GM12875 (cell line): ENCODE measurements around the gene NOCT.

ENCODE experiments used
- H3K4me3 ChIP-seq: one replicate; pipeline ENCODE4 v1.5.1; 2011; ENCODE audit warnings: low read depth, low read length, control low read depth
- CTCF ChIP-seq: IDR thresholded peaks from 2 replicates; pipeline ENCODE4 v1.5.1; 2011; ENCODE audit warnings: low read depth, mild to moderate bottlenecking, control low read depth, inconsistent platforms, low read length, moderate library complexity, borderline replicate concordance; ENCODE audit not compliant: insufficient read depth

The NOCT gene

DNA sequence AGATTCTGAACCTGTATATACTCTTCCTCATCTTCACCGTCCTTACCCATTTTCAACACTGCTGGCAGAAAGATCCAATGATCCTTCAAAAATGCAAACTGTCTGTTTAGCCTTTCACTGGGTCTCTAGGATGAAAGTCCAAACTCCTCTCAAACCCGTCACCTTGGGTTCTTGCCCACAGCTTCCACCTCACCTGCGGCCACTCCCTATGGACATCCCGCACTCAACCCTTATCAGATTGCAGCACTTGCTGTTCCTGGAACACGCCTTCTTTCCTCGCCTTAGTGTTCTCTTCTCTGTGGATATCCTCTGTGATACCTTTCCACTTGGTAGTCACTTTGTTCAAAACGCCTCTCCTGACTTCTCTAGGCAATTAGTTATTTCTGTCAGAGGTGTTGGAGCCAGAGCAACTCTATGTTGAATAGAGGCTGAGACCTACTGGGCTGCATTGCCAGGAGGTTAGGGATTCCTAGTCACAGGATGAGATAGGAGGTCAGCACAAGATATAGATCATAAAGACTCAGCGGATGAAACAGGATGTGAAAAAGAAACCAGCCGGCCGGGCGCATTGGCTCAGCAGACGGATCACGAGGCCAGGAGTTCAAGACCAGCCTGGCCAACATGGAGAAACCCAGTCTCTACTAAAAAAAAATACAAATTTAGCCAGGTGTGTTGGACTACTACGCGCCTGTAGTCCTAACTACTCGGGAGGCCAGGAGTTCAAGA, 4.2 kb upstream of the NOCT start:
- H3K4me3 ChIP-seq = no peak overlapping the region

DNA sequence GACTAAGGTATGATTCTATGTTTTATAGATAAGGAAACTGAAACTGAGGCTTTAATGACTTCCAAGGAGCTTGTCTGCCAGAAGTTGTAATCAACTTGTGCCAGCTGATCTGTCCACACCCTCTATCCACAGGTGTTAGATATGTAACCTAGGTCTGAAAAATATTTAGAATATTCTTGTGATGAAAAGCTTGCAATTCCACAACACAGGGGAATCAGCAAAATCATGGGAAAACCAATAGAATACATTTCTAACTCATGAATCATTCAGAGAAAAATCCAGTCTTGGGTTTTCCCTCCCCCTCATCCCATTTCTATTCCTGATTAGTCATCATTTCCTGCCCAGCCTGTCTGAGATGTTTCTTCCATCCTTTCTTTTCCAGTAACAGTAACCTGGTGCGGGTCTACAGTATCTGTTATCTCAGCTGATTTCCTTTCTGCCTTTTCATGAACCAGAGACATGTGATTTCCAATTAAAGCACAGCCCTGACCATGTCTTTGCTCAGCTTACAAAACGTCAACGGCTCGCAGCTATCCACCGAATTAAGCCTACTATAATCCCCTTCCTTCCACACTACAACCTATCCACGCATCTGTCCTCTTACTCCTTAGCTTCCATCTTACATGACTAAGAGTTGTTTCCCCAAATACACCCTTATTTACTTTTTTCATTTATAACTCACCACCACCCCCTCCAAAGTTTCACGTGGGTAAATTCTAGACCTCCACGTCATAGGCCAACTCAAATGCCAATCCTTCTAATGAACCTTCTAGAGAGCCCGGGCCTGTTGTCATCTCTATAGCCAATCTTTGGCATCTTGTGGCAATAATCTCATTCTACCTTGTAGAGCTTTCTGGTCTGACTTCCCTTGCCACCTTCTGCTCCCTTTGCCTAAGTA, 961 bp upstream of the NOCT start:
- no peak for TF ChIP-seq CTCF
- peak overlapping the region; percentile 90 for H3K4me3 ChIP-seq

More for the DNA sequence above, 4.2 kb upstream of the NOCT start:
- no peak for TF ChIP-seq CTCF

DNA sequence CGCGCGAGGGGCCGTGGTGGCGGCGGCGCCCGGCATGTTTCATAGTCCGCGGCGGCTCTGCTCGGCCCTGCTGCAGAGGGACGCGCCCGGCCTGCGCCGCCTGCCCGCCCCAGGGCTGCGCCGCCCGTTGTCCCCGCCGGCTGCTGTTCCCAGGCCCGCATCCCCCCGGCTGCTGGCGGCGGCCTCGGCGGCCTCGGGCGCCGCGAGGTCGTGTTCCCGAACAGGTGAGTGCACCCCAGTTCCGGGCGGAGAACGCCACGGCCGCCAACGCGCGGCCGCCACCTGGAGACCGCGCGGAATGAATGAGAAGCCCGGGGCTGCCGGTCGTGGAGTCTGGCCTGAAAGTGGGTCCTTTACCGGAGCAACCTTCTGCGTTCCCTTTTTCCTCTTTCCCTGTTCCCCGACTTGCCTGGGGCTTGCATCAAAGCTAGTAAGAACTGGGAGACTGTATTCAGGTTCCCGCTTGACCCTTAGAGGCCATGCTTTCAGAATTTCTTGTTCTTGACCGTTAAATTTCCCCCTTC, 429 bp downstream of the NOCT start:
- TF ChIP-seq CTCF = 0 out of 2 replicates have a peak, but pooled peaks have one; percentile 17
- peak overlapping the region; percentile 90 for H3K4me3 ChIP-seq

GRCh38 chr4:139017861-139018260, 2.3 kb downstream of the NOCT start:
- TF ChIP-seq CTCF = no peak
- no peak overlapping the region for H3K4me3 ChIP-seq

GRCh38 chr4:139018501-139018900, 2.9 kb downstream of the NOCT start:
- TF ChIP-seq CTCF = no peak
- H3K4me3 ChIP-seq = no peak overlapping the region

- H3K4me3 ChIP-seq = no peak overlapping the region
Observed at GRCh38 chr4:139018971-139019758, 3.6 kb downstream of the NOCT start.

More at GRCh38 chr4:139018971-139019758, 3.6 kb downstream of the NOCT start:
- no peak for TF ChIP-seq CTCF
